CD4-positive, alpha-beta memory T cell (primary cell): ENCODE results near the gene PNMA3. TPM values are rescaled to one million over a fixed set of nuclear protein-coding genes. Genes with fewer than 3 reads are reported as not detected.
"Not testable (repeated sequence)": the region's sequence is repeated elsewhere in the genome, so short reads cannot be mapped to it uniquely, and the experiment has no call there.

ENCODE experiments used
- CTCF ChIA-PET: fragments of 350-600 bp; sonication (Branson Sonifier 250); formaldehyde crosslinking; loops from one replicate; lab custom pipeline; 2021; ENCODE audit warnings: inconsistent platforms; ENCODE audit not compliant: partially characterized antibody; lab: Charles Lee
- POLR2A ChIA-PET: fragments of 350-600 bp; sonication (Branson Sonifier 250); formaldehyde crosslinking; loops from one replicate; lab custom pipeline; 2021; ENCODE audit not compliant: partially characterized antibody; lab: Charles Lee
- DNase-seq, 5 donors: peaks; one replicate each; pipeline versions ENCODE4 v3.0.0 to v3.0.0-alpha.2; 2020 to 2022; ENCODE audit warnings: mixed read lengths in 1 of 5
- H3K27ac ChIP-seq: one replicate; pipeline ENCODE4 v1.7.0; 2013; ENCODE audit warnings: low read depth, low read length
- H3K27me3 ChIP-seq: 2 replicates; pipeline ENCODE4 v1.7.0; 2013; ENCODE audit warnings: mild to moderate bottlenecking, low read length, moderate library complexity; ENCODE audit not compliant: insufficient read depth
- H3K36me3 ChIP-seq: 2 replicates; pipeline ENCODE4 v1.7.0; 2013; ENCODE audit warnings: mild to moderate bottlenecking, low read length, moderate library complexity; ENCODE audit not compliant: insufficient read depth
- H3K4me1 ChIP-seq: 2 replicates; pipeline ENCODE4 v1.7.0; 2013; ENCODE audit warnings: mild to moderate bottlenecking, low read length, moderate library complexity; ENCODE audit not compliant: insufficient read depth
- H3K4me3 ChIP-seq, 2 donors: one replicate each; pipeline ENCODE4 v1.7.0; 2013; ENCODE audit warnings: low read length in 2 of 2, mild to moderate bottlenecking in 1 of 2
- H3K9me3 ChIP-seq, 2 donors: one replicate each; pipeline ENCODE4 v1.7.0; 2013; ENCODE audit warnings: low read length in 2 of 2, control low read depth in 1 of 2; ENCODE audit not compliant: control insufficient read depth in 1 of 2
- H3K27ac Mint-ChIP-seq, 7 donors: one replicate each; pipeline ENCODE4 v1.8.0; 2020 to 2021; ENCODE audit warnings: mixed read lengths in 7 of 7, mild to moderate bottlenecking in 6 of 7, inconsistent platforms in 3 of 7, moderate library complexity in 3 of 7
- H3K27me3 Mint-ChIP-seq, 2 donors: one replicate each; pipeline ENCODE4 v1.8.0; 2020 to 2021; ENCODE audit warnings: mixed read lengths in 2 of 2
- H3K36me3 Mint-ChIP-seq, 2 donors: one replicate each; pipeline ENCODE4 v1.8.0; 2020 to 2021; ENCODE audit warnings: mixed read lengths in 2 of 2, inconsistent platforms in 1 of 2, mild to moderate bottlenecking in 1 of 2
- H3K4me1 Mint-ChIP-seq, 4 donors: one replicate each; pipeline ENCODE4 v1.8.0; 2020 to 2021; ENCODE audit warnings: mixed read lengths in 4 of 4, mild to moderate bottlenecking in 1 of 4
- H3K4me3 Mint-ChIP-seq, 8 donors: one replicate each; pipeline ENCODE4 v1.8.0; 2020 to 2021; ENCODE audit warnings: mixed read lengths in 8 of 8, mild to moderate bottlenecking in 7 of 8, moderate library complexity in 6 of 8, inconsistent platforms in 3 of 8
- H3K9me3 Mint-ChIP-seq, 8 donors: one replicate each; pipeline ENCODE4 v1.8.0; 2020 to 2021; ENCODE audit warnings: mixed read lengths in 8 of 8, mild to moderate bottlenecking in 5 of 8, inconsistent platforms in 3 of 8, moderate library complexity in 1 of 8
- intact Hi-C: fragments of 100-400 bp; cut with micrococcal nuclease; formaldehyde crosslinking; loops from one replicate; pipeline ENCODE4 v1.15.1; 2023
- polyA plus RNA-seq, 2 donors: library from polyadenylated mRNA; unstranded; fragments of 300-500 nt; fragmentation: Illumina TruSeq; gene quantifications; one replicate each; pipeline ENCODE4 v1.2.3, GENCODE V29; 2021
- total RNA-seq, 2 experiments: library from RNA; stranded (reverse); gene quantifications; one replicate each; pipeline ENCODE4 v1.2.3, GENCODE V29; 2021

The PNMA3 gene
- total and polyA plus RNA-seq, 4 experiments from 2014 or later: 0.21 to 14.3 (median 5.9) TPM

DNA sequence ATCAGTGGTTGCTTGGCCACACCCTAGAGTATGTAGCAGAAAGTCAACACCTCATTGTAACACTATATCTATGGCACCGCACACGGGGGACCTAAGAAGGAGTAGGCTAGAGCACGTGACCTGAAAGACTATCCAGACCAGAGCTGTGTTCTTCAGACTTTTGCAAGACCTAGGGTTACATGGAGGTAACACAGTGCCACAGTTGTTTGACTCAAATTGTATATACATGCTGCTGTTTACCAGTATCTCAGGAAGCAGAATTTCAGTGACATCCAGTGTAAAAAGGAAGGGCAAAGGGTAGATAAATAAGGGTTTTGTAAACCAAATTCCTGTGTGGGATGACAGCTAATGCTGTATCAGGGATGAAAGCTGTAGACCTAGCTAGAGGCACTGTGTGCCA lies 46.1 kb downstream of the PNMA3 start:
- Histone ChIP-seq H3K36me3 (no peaks in the 10 kb centered on the region), H3K9me3 (no peaks in the 10 kb centered on the region), H3K4me1 (peaks cover 5% of the 10 kb centered on the region), H3K4me3 (no peak overlapping the region), H3K27me3 (no peaks in the 10 kb centered on the region), H3K27ac (no peak overlapping the region)
- intact Hi-C loops: no loop called here
- POLR2A ChIA-PET: no interaction called here
- peaks cover 6 to 39% (median 21%) of the 10 kb centered on the region in 8 donors for H3K9me3 Mint-ChIP-seq
- peaks cover 2 to 11% of the 10 kb centered on the region in 2 donors for H3K36me3 Mint-ChIP-seq
- H3K27me3 Mint-ChIP-seq: no peaks in the 10 kb centered on the region
- DNase-seq: no peak
- H3K4me1 Mint-ChIP-seq: peaks cover 5 to 8% (median 6%) of the 10 kb centered on the region in 4 donors
- no peak overlapping the region for H3K27ac Mint-ChIP-seq
- H3K4me3 Mint-ChIP-seq: no peak overlapping the region
- CTCF ChIA-PET: no interaction called here

- H3K27me3 Mint-ChIP-seq, H3K36me3 ChIP-seq, H3K4me3 ChIP-seq, DNase-seq, CTCF ChIA-PET, H3K27ac ChIP-seq, POLR2A ChIA-PET, intact Hi-C loops, H3K4me1 ChIP-seq, H3K4me1 Mint-ChIP-seq, H3K9me3 ChIP-seq, H3K27me3 ChIP-seq: not testable (repeated sequence)
- H3K4me3 Mint-ChIP-seq: peak overlapping the region in 1 of 8 donors; percentile 36
- peak overlapping the region in 2 of 7 donors; percentile 7 to 47 for H3K27ac Mint-ChIP-seq
- H3K36me3 Mint-ChIP-seq: peaks cover 2 to 11% of the 10 kb centered on the region in 2 donors
- H3K9me3 Mint-ChIP-seq: peaks cover 6 to 39% (median 21%) of the 10 kb centered on the region in 8 donors
These were observed 48.7 kb downstream of the PNMA3 start for GRCh38 chrX:153104959-153105358.

- H3K27ac ChIP-seq, intact Hi-C loops, DNase-seq, H3K27me3 Mint-ChIP-seq, H3K4me1 ChIP-seq, CTCF ChIA-PET, H3K36me3 Mint-ChIP-seq, H3K36me3 ChIP-seq, POLR2A ChIA-PET, H3K4me1 Mint-ChIP-seq, H3K27me3 ChIP-seq, H3K4me3 ChIP-seq, H3K9me3 ChIP-seq: not testable (repeated sequence)
- peak overlapping the region in 4 of 7 donors; percentile 29 to 91 (median 86) for H3K27ac Mint-ChIP-seq
- H3K9me3 Mint-ChIP-seq: peaks cover 6 to 29% (median 17%) of the 10 kb centered on the region in 8 donors
- H3K4me3 Mint-ChIP-seq: peak overlapping the region in 5 of 8 donors; percentile 22 to 76 (median 32)
These were observed 50.0 kb downstream of the PNMA3 start for GRCh38 chrX:153106092-153106801.

Other genes with a start within 250 kb of the PNMA3 start
- gene CETN2, start 225.7 kb upstream of the PNMA3 start, total RNA-seq: 1 to 10 TPM; 5.6 to 6.5 TPM
- 10 to 100 TPM; 24.9 to 31.4 TPM for gene CETN2, start 225.7 kb upstream of the PNMA3 start, polyA plus RNA-seq
- gene NSDHL, start 225.4 kb upstream of the PNMA3 start, total RNA-seq: 1 to 10 TPM; 6.5 to 7.1 TPM
- gene NSDHL, start 225.4 kb upstream of the PNMA3 start, polyA plus RNA-seq: 10 to 100 TPM; 15.8 to 20.3 TPM
- 1 to 10 TPM; 2.0 to 2.2 TPM for gene ZNF185, start 158.4 kb upstream of the PNMA3 start, total RNA-seq
- gene ZNF185, start 158.4 kb upstream of the PNMA3 start, polyA plus RNA-seq: 1 to 10 TPM; 2.7 to 2.9 TPM
- gene PNMA5, start 62.4 kb upstream of the PNMA3 start, total RNA-seq: under 1 TPM; 0.28 to 0.29 TPM
- gene PNMA5, start 62.4 kb upstream of the PNMA3 start, polyA plus RNA-seq: under 1 TPM; 0.05 to 0.18 TPM
- gene PNMA6A, start 16.0 kb downstream of the PNMA3 start, total RNA-seq: under 1 TPM in 1 of 2 experiments, not detected in 1; 0.23 TPM
- gene PNMA6A, start 16.0 kb downstream of the PNMA3 start, polyA plus RNA-seq: under 1 TPM in 1 of 2 donors, not detected in 1; 0.08 TPM
- gene MAGEA1, start 122.8 kb downstream of the PNMA3 start, total RNA-seq: not detected
- gene MAGEA1, start 122.8 kb downstream of the PNMA3 start, polyA plus RNA-seq: not detected